ENCODE data around the gene CHMP4A.

Gene CHMP4A, protein sequence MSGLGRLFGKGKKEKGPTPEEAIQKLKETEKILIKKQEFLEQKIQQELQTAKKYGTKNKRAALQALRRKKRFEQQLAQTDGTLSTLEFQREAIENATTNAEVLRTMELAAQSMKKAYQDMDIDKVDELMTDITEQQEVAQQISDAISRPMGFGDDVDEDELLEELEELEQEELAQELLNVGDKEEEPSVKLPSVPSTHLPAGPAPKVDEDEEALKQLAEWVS

DNA sequence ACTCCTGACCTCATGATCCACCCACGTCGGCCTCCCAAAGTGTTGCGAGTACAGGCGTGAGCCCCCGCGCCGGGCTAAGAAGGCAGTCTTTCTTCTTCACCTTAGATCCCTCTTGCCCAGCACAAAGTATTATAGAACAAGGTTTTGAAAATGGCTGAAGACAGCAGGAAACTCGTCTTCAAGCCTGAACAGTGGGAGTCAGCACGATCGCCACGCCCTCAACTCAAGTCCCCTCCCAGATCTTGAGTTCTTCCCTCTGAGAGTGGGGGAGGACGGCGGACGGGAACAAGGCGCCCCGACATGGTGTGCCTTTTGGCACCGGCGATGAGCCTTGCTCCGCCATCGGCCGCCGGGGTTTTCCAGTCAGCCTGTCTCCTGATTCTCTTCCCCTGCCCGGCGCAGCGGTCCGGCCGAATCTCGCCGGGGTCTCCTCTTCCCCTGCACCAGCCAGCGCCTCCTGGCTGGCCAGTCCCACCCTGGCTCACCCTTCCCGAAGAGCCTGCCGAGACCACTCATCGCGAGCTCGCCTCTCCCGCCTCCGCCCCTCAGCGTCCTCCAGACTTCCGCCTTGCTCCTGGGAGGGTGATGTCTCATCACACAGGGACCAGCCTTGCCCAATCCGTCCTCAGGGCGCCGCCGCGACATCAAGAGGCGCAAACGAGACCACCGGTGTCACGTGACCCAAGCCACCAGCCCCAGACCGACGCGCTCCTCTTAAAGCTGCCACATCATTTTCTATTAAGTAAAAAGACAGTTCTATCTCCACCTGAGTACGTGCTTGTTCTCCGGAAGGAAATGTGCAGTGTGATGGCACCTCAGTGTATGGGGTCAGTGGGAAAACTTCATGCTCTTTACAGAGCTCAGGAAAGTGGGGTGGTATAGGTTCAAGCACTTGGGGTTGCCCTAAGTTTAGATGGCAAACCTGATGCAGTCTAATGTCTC, at the start of gene CHMP4A:
Gene CHMP4A (minus strand): TSS at position 565 of the 942 bp plus-strand sequence. CDS start 49 bp downstream, at position 516.
- H3K4me1 ChIP-seq (ENCODE audit: control insufficient read depth, insufficient read depth, low read length), result peaks cover 4% of the 10 kb centered on the region

DNA sequence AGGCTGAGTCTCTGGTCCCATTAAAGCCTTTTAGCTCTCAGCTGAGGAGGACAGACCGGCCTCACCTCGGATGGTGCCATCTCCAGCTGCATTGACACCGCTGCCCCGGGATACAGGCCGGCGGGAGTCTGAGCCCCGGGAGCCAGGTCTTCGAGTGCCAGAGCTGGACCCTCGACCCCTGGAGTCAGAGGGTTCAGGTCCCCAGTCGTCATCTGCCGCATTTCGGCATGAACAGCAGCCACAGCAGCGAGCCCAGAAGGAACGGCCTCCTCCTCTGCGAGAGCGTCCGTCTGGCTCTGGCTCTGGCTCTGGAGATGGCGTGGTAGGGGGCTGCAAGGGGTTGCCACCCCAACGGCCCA, 48.7 kb upstream of the CHMP4A start:
- H3K9ac ChIP-seq (ENCODE audit: low read length), result no peak overlapping the region
- peaks cover 14% of the 10 kb centered on the region for H3K36me3 ChIP-seq (ENCODE audit: control insufficient read depth, insufficient read depth, low read length)
- H3K27me3 ChIP-seq (ENCODE audit: control insufficient read depth, insufficient read depth, low read length), result no peaks in the 10 kb centered on the region
- H3K4me3 ChIP-seq (ENCODE audit: low read depth, low read length), result no peak overlapping the region
- no peaks in the 10 kb centered on the region for H3K9me3 ChIP-seq (ENCODE audit: control insufficient read depth, insufficient read depth, low read depth, low read length)
- peaks cover 9% of the 10 kb centered on the region; the same call in 1 of the 2 replicates for H3K4me1 ChIP-seq (ENCODE audit: control insufficient read depth, insufficient read depth, low read length)
- no peak overlapping the region for H3K27ac ChIP-seq (ENCODE audit: low read depth, low read length)

More for the DNA sequence above, at the start of gene CHMP4A:
- H3K9me3 ChIP-seq (ENCODE audit: control insufficient read depth, insufficient read depth, low read depth, low read length), result no peaks in the 10 kb centered on the region
- H3K4me3 ChIP-seq (ENCODE audit: low read depth, low read length), result peak within 1 kb of the TSS; percentile 77
- H3K9ac ChIP-seq (ENCODE audit: low read length), result peak within 1 kb of the TSS; percentile 94
- no peaks in the 10 kb centered on the region for H3K27me3 ChIP-seq (ENCODE audit: control insufficient read depth, insufficient read depth, low read length)
- peaks cover 39% of the 10 kb centered on the region for H3K36me3 ChIP-seq (ENCODE audit: control insufficient read depth, insufficient read depth, low read length)
- H3K27ac ChIP-seq (ENCODE audit: low read depth, low read length), result peak within 1 kb of the TSS; percentile 90

DNA sequence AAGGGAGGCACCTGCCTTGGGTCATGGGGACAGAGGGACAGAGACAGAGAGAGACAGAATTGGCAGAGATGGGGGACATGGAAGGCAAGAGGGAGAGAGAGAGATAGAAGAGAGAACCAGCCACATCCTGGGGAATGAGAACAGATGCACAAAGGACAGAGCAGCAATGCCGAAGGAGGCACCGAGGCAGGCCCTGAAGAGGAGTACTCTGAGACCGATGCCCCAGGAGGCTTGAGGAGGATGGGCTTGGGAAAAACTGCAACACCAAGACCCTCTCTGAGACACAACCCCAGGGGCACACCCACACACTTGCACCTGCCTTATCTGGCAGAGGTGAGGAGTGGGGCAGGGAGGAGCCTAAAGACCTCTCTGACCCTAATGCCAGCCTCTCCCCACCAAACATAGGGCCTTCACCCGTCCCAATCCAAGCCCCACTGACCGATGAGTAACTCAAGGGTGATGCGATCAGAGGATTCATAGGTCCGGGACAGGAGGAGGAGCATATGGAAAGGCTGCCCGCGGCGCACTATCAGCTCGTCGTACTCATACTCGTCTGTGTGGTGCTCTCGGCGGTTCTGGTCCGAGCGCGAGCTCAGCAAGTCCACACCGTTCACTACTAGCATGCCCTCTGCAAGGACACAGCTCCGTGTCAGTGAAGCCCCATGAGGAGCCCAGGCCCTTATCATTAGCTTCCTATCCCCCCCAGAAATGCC, 48.1 kb upstream of the CHMP4A start:
- Histone ChIP-seq H3K9me3 (ENCODE audit: control insufficient read depth, insufficient read depth, low read depth, low read length) (no peaks in the 10 kb centered on the region), H3K27ac (ENCODE audit: low read depth, low read length) (no peak overlapping the region), H3K4me3 (ENCODE audit: low read depth, low read length) (no peak overlapping the region), H3K4me1 (ENCODE audit: control insufficient read depth, insufficient read depth, low read length) (peaks cover 9% of the 10 kb centered on the region; the same call in 1 of the 2 replicates), H3K36me3 (ENCODE audit: control insufficient read depth, insufficient read depth, low read length) (peaks cover 9% of the 10 kb centered on the region), H3K27me3 (ENCODE audit: control insufficient read depth, insufficient read depth, low read length) (no peaks in the 10 kb centered on the region), H3K9ac (ENCODE audit: low read length) (no peak overlapping the region)

DNA sequence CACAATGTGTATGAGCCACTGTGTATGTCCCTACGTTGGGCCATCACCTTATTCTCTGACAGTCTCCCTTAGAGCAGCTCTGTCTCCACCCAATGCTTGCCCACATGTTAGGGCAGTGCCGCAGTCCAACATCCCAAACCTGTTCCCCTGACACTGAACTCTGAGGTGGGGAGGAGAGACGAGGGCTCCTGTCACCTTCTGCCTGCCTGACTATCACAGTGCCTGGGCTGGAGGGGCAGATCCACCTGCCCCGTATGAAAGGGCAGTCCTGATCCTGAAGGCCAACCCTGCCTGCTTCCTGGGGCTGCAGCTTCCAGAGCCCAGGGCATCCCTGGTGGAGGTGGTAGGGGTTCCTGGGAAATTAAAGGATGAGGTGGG, 47.5 kb upstream of the CHMP4A start:
- Histone ChIP-seq H3K36me3 (ENCODE audit: control insufficient read depth, insufficient read depth, low read length) (peaks cover 2% of the 10 kb centered on the region), H3K27ac (ENCODE audit: low read depth, low read length) (no peak overlapping the region), H3K9ac (ENCODE audit: low read length) (no peak overlapping the region), H3K9me3 (ENCODE audit: control insufficient read depth, insufficient read depth, low read depth, low read length) (no peaks in the 10 kb centered on the region), H3K27me3 (ENCODE audit: control insufficient read depth, insufficient read depth, low read length) (no peaks in the 10 kb centered on the region), H3K4me3 (ENCODE audit: low read depth, low read length) (no peak overlapping the region), H3K4me1 (ENCODE audit: control insufficient read depth, insufficient read depth, low read length) (peaks cover 9% of the 10 kb centered on the region; the same call in 1 of the 2 replicates)

DNA sequence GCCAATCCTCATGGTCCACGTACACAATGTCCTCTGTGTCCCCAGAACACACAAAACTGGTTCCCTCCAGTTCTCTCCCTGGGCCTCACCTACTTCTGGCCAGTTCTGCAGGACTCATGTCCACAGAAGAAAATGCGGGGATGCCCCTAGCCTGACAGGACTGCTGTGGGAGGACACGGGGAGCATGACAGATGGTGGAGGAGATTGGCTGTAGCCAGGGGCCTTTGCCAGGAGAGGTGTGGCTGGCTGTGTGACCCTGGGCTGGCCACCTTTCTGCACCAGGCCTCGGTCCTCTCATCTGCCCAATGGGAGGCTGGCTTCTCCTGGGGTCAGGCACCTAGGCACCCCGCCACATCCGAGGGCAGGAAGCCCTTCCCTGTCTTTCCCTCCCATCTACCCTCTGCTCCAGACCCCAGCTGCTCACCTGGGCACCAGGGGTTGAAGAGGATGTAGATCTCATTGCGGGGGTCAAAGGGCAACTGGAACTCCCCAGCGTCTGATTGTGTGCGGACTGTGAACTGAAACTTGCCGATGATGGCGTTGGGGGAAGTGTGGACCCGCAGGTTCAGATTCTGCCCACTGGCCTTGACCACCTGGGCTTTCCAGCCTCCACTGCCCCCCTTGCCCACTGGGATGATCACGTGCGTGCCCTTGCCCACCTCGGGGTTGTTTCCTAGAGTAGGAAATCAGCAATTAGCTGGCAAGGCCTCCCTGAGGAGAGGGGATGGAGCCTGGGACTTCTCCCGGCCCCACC, 46.9 kb upstream of the CHMP4A start:
- H3K27me3 ChIP-seq (ENCODE audit: control insufficient read depth, insufficient read depth, low read length), result no peaks in the 10 kb centered on the region
- H3K36me3 ChIP-seq (ENCODE audit: control insufficient read depth, insufficient read depth, low read length), result peaks cover 3% of the 10 kb centered on the region
- H3K4me3 ChIP-seq (ENCODE audit: low read depth, low read length), result no peak overlapping the region
- H3K4me1 ChIP-seq (ENCODE audit: control insufficient read depth, insufficient read depth, low read length), result peaks cover 9% of the 10 kb centered on the region; the same call in 1 of the 2 replicates
- H3K9me3 ChIP-seq (ENCODE audit: control insufficient read depth, insufficient read depth, low read depth, low read length), result no peaks in the 10 kb centered on the region
- no peak overlapping the region for H3K27ac ChIP-seq (ENCODE audit: low read depth, low read length)
- H3K9ac ChIP-seq (ENCODE audit: low read length), result no peak overlapping the region

DNA sequence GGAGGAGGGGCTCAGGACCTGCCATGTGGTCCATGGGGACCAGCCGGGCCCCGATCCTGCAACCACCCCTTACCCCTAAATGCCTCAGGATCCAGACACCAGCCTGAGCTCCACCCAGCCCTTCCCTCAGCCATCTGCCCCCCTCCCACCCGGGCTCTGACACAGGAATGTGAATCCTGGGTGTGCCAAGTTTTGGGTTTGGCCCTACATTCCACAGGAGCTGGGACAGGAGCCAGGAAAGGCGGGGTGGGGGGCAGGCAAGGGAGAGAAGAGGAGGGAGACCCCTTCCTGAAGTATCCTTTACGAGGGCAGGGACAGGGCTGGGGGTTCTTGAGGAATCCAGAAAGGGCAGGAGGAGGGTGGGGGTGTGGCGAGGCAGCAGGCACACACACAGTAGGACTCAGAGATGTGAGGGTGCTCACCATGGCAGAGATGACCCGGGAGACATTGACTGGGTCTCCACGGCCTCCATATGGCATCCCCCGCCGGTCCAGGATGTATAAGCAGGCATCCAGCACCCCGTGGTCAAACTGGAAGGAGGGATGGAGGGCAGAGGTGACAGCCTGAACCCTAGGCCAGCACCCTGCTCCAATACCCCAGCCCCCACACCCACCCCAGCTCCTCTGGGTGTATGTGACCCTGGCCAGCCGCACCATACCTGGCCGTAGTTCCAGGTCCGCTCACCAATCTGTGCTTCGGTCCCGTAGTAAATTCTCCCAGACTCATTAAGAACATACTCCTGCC, 46.2 kb upstream of the CHMP4A start:
- Histone ChIP-seq H3K4me1 (ENCODE audit: control insufficient read depth, insufficient read depth, low read length) (peaks cover 9% of the 10 kb centered on the region; the same call in 1 of the 2 replicates), H3K9me3 (ENCODE audit: control insufficient read depth, insufficient read depth, low read depth, low read length) (no peaks in the 10 kb centered on the region), H3K9ac (ENCODE audit: low read length) (no peak overlapping the region), H3K36me3 (ENCODE audit: control insufficient read depth, insufficient read depth, low read length) (peaks cover 5% of the 10 kb centered on the region; the same call in 1 of the 2 replicates), H3K27me3 (ENCODE audit: control insufficient read depth, insufficient read depth, low read length) (no peaks in the 10 kb centered on the region), H3K4me3 (ENCODE audit: low read depth, low read length) (no peak overlapping the region), H3K27ac (ENCODE audit: low read depth, low read length) (no peak overlapping the region)

DNA sequence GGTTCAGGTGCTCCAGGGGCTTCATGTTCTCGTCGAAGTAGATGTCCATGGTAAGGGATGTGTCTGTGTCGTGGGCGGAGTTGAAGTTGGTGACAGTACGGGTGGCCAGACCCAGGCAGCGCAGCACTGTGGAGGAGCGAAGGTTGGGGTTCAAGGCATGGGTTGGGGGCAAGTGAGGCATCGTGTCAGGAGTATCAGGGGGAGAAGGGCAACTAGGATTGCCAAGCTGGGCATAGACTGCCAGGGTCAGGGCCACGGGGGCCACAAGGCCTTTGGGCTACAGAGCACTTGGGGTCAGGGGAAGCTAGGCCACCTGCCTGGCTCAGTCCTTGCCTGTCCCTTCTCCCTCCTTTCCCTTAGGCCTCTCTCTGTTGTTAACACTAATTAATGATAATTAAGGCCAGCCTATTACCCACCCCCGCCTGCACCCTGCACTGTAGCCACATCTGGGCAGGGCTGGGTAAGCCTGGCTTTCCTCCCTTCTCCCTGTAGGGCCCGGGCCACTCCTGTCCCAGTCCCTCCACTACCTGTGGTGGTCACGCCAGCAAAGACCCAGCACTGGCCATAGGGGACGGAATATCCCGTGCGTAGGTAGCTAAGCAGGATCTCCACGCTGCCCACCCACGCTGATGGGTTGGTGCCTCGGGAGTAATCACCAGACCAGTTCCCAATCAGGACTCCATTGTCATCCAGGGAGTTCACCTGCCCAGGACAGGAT, 45.4 kb upstream of the CHMP4A start:
- Histone ChIP-seq H3K4me1 (ENCODE audit: control insufficient read depth, insufficient read depth, low read length) (peaks cover 9% of the 10 kb centered on the region; the same call in 1 of the 2 replicates), H3K27ac (ENCODE audit: low read depth, low read length) (no peak overlapping the region), H3K9ac (ENCODE audit: low read length) (no peak overlapping the region), H3K27me3 (ENCODE audit: control insufficient read depth, insufficient read depth, low read length) (no peaks in the 10 kb centered on the region), H3K9me3 (ENCODE audit: control insufficient read depth, insufficient read depth, low read depth, low read length) (no peaks in the 10 kb centered on the region), H3K36me3 (ENCODE audit: control insufficient read depth, insufficient read depth, low read length) (peaks cover 5% of the 10 kb centered on the region; the same call in 1 of the 2 replicates), H3K4me3 (ENCODE audit: low read depth, low read length) (no peak overlapping the region)

DNA sequence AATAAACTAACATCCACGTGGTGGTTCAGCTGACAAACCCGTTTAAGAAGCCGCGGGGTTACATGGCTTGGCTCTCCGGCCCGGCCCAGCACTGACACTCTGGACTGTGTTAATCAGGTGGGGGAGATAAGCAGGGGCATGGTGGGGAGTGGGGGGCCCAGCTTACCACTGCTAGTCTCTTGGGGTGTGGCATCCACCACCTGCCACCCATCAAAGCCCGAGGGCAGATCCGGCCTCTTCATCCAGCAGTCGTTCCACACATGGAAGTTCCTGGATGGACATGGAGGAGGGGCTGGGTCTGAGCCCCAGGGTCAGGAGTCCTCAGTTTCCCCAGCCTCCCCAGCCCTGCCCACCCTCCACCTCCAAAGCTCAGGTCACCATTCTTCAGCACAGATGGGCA, 44.8 kb upstream of the CHMP4A start:
- no peak overlapping the region for H3K4me3 ChIP-seq (ENCODE audit: low read depth, low read length)
- peaks cover 7% of the 10 kb centered on the region; the same call in 1 of the 2 replicates for H3K4me1 ChIP-seq (ENCODE audit: control insufficient read depth, insufficient read depth, low read length)
- no peak overlapping the region for H3K27ac ChIP-seq (ENCODE audit: low read depth, low read length)
- H3K9me3 ChIP-seq (ENCODE audit: control insufficient read depth, insufficient read depth, low read depth, low read length), result no peaks in the 10 kb centered on the region
- H3K27me3 ChIP-seq (ENCODE audit: control insufficient read depth, insufficient read depth, low read length), result no peaks in the 10 kb centered on the region
- no peak overlapping the region for H3K9ac ChIP-seq (ENCODE audit: low read length)
- peaks cover 5% of the 10 kb centered on the region; the same call in 1 of the 2 replicates for H3K36me3 ChIP-seq (ENCODE audit: control insufficient read depth, insufficient read depth, low read length)

DNA sequence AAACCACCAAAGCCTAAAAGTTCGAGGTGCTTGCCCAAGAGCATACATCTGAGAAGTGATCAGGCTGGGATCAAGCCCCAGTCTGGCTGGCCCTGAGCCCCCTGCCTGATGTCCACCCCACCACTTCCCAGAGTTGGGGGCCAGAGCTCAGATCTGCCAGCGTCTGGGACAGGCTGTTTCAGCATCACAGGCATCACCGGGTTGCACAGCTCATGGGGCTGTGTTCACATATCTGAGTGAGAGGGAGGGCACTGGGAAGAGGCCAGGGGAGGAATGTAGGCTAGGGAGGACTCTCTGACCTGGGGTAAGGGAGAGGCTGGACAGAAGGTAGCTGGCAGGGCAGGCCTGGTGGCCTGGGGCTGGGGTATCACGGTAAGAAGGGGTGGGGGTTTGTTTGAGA, 43.7 kb upstream of the CHMP4A start:
- no peak overlapping the region for H3K9ac ChIP-seq (ENCODE audit: low read length)
- no peak overlapping the region for H3K27ac ChIP-seq (ENCODE audit: low read depth, low read length)
- H3K4me3 ChIP-seq (ENCODE audit: low read depth, low read length), result no peak overlapping the region
- H3K36me3 ChIP-seq (ENCODE audit: control insufficient read depth, insufficient read depth, low read length), result peaks cover 5% of the 10 kb centered on the region; the same call in 1 of the 2 replicates
- H3K4me1 ChIP-seq (ENCODE audit: control insufficient read depth, insufficient read depth, low read length), result peaks cover 7% of the 10 kb centered on the region; the same call in 1 of the 2 replicates
- H3K9me3 ChIP-seq (ENCODE audit: control insufficient read depth, insufficient read depth, low read depth, low read length), result no peaks in the 10 kb centered on the region
- no peaks in the 10 kb centered on the region for H3K27me3 ChIP-seq (ENCODE audit: control insufficient read depth, insufficient read depth, low read length)

Data from HUES6 (cell line).